SK-N-MC (cell line): ENCODE measurements around the gene PCNX2.

Experiments used
- EZH2 ChIP-seq: fragments of 200-600 bp; sonication (generic); IDR thresholded peaks from one replicate; pipeline ENCODE4 v1.6.1; 2017; ENCODE audit warnings: antibody characterized with exemption
- POLR2AphosphoS5 ChIP-seq: IDR thresholded peaks from 2 replicates; pipeline ENCODE4 v1.6.1; 2012; ENCODE audit warnings: mild to moderate bottlenecking, low read depth, low read length, borderline replicate concordance

- TF ChIP-seq EZH2 (no peak), POLR2AphosphoS5 (no peak)
Measured at GRCh38 chr1:233289676-233290075, 5.8 kb downstream of the PCNX2 start.
